Neural progenitor cell (in vitro differentiated cells): ENCODE results near the gene SPTSSB.

Source experiments
- EZH2phosphoT487 ChIP-seq: fragments of 200-600 bp; sonication (generic); IDR thresholded peaks from 2 replicates; pipeline ENCODE4 v1.6.1; 2017; ENCODE audit warnings: antibody characterized with exemption
- TF ChIP-seq, protein P1 (sequence below): fragments of 200-600 bp; sonication (generic); IDR thresholded peaks from 2 replicates; pipeline ENCODE4 v1.5.1; 2017; ENCODE audit warnings: antibody characterized with exemption, mild to moderate bottlenecking

DNA sequence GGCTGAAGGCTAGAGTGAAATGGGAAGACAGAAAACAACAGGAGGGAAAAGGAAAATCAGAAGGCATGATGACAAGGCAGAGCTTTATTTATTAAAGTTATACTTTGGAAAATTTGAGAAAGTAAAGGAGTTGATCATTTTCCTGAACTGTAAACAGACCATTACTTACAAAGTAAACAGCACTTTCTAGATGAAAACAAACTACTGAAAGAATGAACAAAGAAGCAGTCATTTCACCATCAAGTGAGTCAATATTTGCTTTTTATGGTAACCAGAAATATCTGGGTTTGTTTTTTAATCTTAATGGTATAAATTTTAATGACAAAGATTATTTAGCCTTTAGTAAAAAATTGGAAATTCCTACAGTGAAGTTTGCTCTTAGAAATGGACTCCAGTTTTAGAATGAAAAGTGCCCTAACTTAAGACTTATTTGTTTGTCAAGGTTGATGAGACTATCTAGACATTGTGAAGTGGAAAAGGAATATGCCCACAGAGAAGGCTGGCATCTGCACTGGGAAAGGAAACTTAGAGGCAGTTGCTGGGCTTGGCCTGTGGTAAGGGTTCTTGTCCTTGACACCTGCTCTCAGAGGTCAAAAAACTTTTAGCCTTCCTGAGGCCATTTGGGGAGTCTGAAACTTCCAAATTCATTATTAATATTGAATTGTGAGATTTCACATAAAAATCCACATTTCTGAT lies 47.2 kb downstream of the SPTSSB start:
- TF ChIP-seq, protein P1, sequence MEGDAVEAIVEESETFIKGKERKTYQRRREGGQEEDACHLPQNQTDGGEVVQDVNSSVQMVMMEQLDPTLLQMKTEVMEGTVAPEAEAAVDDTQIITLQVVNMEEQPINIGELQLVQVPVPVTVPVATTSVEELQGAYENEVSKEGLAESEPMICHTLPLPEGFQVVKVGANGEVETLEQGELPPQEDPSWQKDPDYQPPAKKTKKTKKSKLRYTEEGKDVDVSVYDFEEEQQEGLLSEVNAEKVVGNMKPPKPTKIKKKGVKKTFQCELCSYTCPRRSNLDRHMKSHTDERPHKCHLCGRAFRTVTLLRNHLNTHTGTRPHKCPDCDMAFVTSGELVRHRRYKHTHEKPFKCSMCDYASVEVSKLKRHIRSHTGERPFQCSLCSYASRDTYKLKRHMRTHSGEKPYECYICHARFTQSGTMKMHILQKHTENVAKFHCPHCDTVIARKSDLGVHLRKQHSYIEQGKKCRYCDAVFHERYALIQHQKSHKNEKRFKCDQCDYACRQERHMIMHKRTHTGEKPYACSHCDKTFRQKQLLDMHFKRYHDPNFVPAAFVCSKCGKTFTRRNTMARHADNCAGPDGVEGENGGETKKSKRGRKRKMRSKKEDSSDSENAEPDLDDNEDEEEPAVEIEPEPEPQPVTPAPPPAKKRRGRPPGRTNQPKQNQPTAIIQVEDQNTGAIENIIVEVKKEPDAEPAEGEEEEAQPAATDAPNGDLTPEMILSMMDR: no peak
- TF ChIP-seq EZH2phosphoT487: no peak
